ENCODE measurements around the gene FBLN5. TPM values are rescaled to one million over a fixed set of nuclear protein-coding genes. Genes with fewer than 3 reads are reported as not detected.
A peak's percentile ranks its signal among the peaks of the same experiment; 100 is the strongest.
"Not testable (repeated sequence)": the region's sequence is repeated elsewhere in the genome, so short reads cannot be mapped to it uniquely, and the experiment has no call there.

Gene FBLN5
- total RNA-seq, 1 experiment from 2014 or later: not detected

GRCh38 chr14:91848504-91849001 lies 98.9 kb downstream of the FBLN5 start:
- DNase-seq (ENCODE audit: low read depth): no peak
- in situ Hi-C loops (cut with HindIII; ENCODE audit: low pct_unique_long_range_greater_than_20kb, low sequenced_read_pairs): no loop called here

- no peak for DNase-seq (ENCODE audit: low read depth)
- in situ Hi-C loops (cut with HindIII; ENCODE audit: low pct_unique_long_range_greater_than_20kb, low sequenced_read_pairs): no loop called here
These were observed 99.8 kb downstream of the FBLN5 start for GRCh38 chr14:91847693-91848092.

GRCh38 chr14:91845652-91846051 lies 101.8 kb downstream of the FBLN5 start:
- in situ Hi-C loops (cut with HindIII; ENCODE audit: low pct_unique_long_range_greater_than_20kb, low sequenced_read_pairs): no loop called here
- DNase-seq (ENCODE audit: low read depth): no peak

GRCh38 chr14:91845056-91845455 lies 102.4 kb downstream of the FBLN5 start:
- in situ Hi-C loops (cut with HindIII; ENCODE audit: low pct_unique_long_range_greater_than_20kb, low sequenced_read_pairs): not testable (repeated sequence)

GRCh38 chr14:91844029-91844428 lies 103.5 kb downstream of the FBLN5 start:
- in situ Hi-C loops (cut with HindIII; ENCODE audit: low pct_unique_long_range_greater_than_20kb, low sequenced_read_pairs): no loop called here
- DNase-seq (ENCODE audit: low read depth): no peak

More at GRCh38 chr14:91845056-91845455, 102.4 kb downstream of the FBLN5 start:
- DNase-seq (ENCODE audit: low read depth): not testable (repeated sequence)

- in situ Hi-C loops (cut with HindIII; ENCODE audit: low pct_unique_long_range_greater_than_20kb, low sequenced_read_pairs): no loop called here
- DNase-seq (ENCODE audit: low read depth): no peak
These were observed 104.1 kb downstream of the FBLN5 start for GRCh38 chr14:91843437-91843836.

GRCh38 chr14:91841065-91841464 lies 106.4 kb downstream of the FBLN5 start:
- no peak for DNase-seq (ENCODE audit: low read depth)
- in situ Hi-C loops (cut with HindIII; ENCODE audit: low pct_unique_long_range_greater_than_20kb, low sequenced_read_pairs): no loop called here

GRCh38 chr14:91839749-91840148 lies 107.7 kb downstream of the FBLN5 start:
- in situ Hi-C loops (cut with HindIII; ENCODE audit: low pct_unique_long_range_greater_than_20kb, low sequenced_read_pairs): no loop called here
- DNase-seq (ENCODE audit: low read depth): no peak

GRCh38 chr14:91837076-91837475 lies 110.4 kb downstream of the FBLN5 start:
- in situ Hi-C loops (cut with HindIII; ENCODE audit: low pct_unique_long_range_greater_than_20kb, low sequenced_read_pairs): no loop called here
- DNase-seq (ENCODE audit: low read depth): no peak

GRCh38 chr14:91835920-91836843 lies 111.3 kb downstream of the FBLN5 start:
- peak; percentile 15 for DNase-seq (ENCODE audit: low read depth)

GRCh38 chr14:91835197-91835919 lies 112.1 kb downstream of the FBLN5 start:
- DNase-seq (ENCODE audit: low read depth): no peak
- in situ Hi-C loops (cut with HindIII; ENCODE audit: low pct_unique_long_range_greater_than_20kb, low sequenced_read_pairs): no loop called here

More at GRCh38 chr14:91835920-91836843, 111.3 kb downstream of the FBLN5 start:
- in situ Hi-C loops (cut with HindIII; ENCODE audit: low pct_unique_long_range_greater_than_20kb, low sequenced_read_pairs): no loop called here

GRCh38 chr14:91834571-91834970 lies 112.9 kb downstream of the FBLN5 start:
- in situ Hi-C loops (cut with HindIII; ENCODE audit: low pct_unique_long_range_greater_than_20kb, low sequenced_read_pairs): no loop called here
- DNase-seq (ENCODE audit: low read depth): no peak

GRCh38 chr14:91831337-91831736 lies 116.2 kb downstream of the FBLN5 start:
- in situ Hi-C loops (cut with HindIII; ENCODE audit: low pct_unique_long_range_greater_than_20kb, low sequenced_read_pairs): no loop called here
- DNase-seq (ENCODE audit: low read depth): no peak

- in situ Hi-C loops (cut with HindIII; ENCODE audit: low pct_unique_long_range_greater_than_20kb, low sequenced_read_pairs): no loop called here
- DNase-seq (ENCODE audit: low read depth): no peak
These were observed 116.7 kb downstream of the FBLN5 start for GRCh38 chr14:91830777-91831176.

- no peak for DNase-seq (ENCODE audit: low read depth)
These were observed 118.0 kb downstream of the FBLN5 start for GRCh38 chr14:91829511-91829910.

GRCh38 chr14:91827746-91828145 lies 119.7 kb downstream of the FBLN5 start:
- in situ Hi-C loops (cut with HindIII; ENCODE audit: low pct_unique_long_range_greater_than_20kb, low sequenced_read_pairs): no loop called here
- no peak for DNase-seq (ENCODE audit: low read depth)

More at GRCh38 chr14:91829511-91829910, 118.0 kb downstream of the FBLN5 start:
- in situ Hi-C loops (cut with HindIII; ENCODE audit: low pct_unique_long_range_greater_than_20kb, low sequenced_read_pairs): no loop called here
